Activated CD8-positive, alpha-beta T cell treated with anti-CD3 and anti-CD28 coated beads for 36 hours (primary cell): ENCODE measurements around the gene CST6. TPM values are rescaled to one million over a fixed set of nuclear protein-coding genes. Genes with fewer than 3 reads are reported as not detected.

ENCODE experiments used
- ATAC-seq: fragments of 200-7000 bp; cut with Tn5 transposase; one replicate; pipeline ENCODE4 v1.10.0; 2021; ENCODE audit warnings: mild to moderate bottlenecking, moderate library complexity
- CTCF ChIA-PET: fragments of 350-600 bp; sonication (Branson Sonifier 250); formaldehyde crosslinking; loops from one replicate; lab custom pipeline; 2021; ENCODE audit warnings: antibody characterized with exemption; lab: Charles Lee
- POLR2A ChIA-PET: fragments of 350-600 bp; sonication (Branson Sonifier 250); formaldehyde crosslinking; loops from one replicate; lab custom pipeline; 2021; ENCODE audit warnings: antibody characterized with exemption; lab: Charles Lee
- DNase-seq: peaks from one replicate; pipeline ENCODE4 v3.0.0-alpha.2; 2020
- H3K27ac Mint-ChIP-seq: one replicate; pipeline ENCODE4 v1.8.0; 2021; ENCODE audit warnings: mild to moderate bottlenecking, mixed read lengths
- H3K27me3 Mint-ChIP-seq: one replicate; pipeline ENCODE4 v1.8.0; 2021; ENCODE audit warnings: mixed read lengths
- H3K36me3 Mint-ChIP-seq: one replicate; pipeline ENCODE4 v1.8.0; 2021; ENCODE audit warnings: low read depth, mixed read lengths
- H3K4me1 Mint-ChIP-seq: one replicate; pipeline ENCODE4 v1.8.0; 2021; ENCODE audit warnings: low read depth, mixed read lengths
- H3K4me3 Mint-ChIP-seq: one replicate; pipeline ENCODE4 v1.8.0; 2021; ENCODE audit warnings: mild to moderate bottlenecking, moderate library complexity, mixed read lengths
- H3K9me3 Mint-ChIP-seq: one replicate; pipeline ENCODE4 v1.8.0; 2021; ENCODE audit warnings: mixed read lengths
- intact Hi-C: fragments of 100-400 bp; cut with micrococcal nuclease; formaldehyde crosslinking; loops from one replicate; pipeline ENCODE4 v1.10.0; 2022
- total RNA-seq, 2 experiments: library from RNA; stranded (reverse); gene quantifications; one replicate each; pipeline ENCODE4 v1.2.3, GENCODE V29; 2021
- TF ChIP-seq, protein P1 (sequence below): fragments of 200-600 bp; IDR thresholded peaks from one replicate; pipeline ENCODE4 v1.8.0; 2022; ENCODE audit warnings: antibody characterized with exemption, mild to moderate bottlenecking

The CST6 gene
- total RNA-seq, 2 experiments from 2014 or later, result 0.50 TPM; not detected in 1

DNA sequence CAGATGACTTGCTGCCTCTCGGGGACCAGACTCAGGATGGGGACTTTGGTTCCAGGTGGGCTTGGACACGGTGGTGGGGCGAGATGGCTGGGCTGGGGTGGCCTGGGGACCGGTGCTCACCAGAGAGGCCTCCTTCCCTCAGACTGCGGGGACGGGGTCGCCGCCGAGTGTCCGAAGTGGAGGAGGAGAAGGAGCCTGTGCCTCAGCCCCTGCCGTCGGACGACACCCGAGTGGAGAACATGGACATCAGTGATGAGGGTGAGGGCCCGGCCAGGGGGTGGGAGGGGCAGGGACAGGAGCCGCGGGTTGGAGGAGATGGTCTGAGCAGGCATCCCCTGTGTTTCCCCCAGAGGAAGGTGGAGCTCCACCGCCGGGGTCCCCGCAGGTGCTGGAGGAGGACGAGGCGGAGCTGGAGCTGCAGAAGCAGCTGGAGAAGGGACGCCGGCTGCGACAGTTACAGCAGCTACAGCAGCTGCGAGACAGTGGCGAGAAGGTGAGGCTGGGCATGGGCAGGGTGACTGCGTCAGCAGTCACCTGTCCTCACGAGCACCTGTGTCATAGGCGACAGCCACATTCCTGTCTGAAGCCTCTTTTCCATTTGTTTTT is 44.4 kb upstream of the CST6 start:
- H3K9me3 Mint-ChIP-seq, result no peaks in the 10 kb centered on the region
- ChIA-PET POLR2A (no interaction called here), CTCF (interaction anchor here (1.5 to 3.0 kb wide), 2 partner anchors 79 to 83 kb away, joined by 3 to 9 read pairs; partner anchors contain the start of gene FIBP)
- intact Hi-C loops, result loop anchor here (10.0 kb wide), 1 partner anchor 73 kb away; the partner anchor contains the start of gene CCDC85B
- DNase-seq (no peak), ATAC-seq (no peak)
- TF ChIP-seq, protein P1, sequence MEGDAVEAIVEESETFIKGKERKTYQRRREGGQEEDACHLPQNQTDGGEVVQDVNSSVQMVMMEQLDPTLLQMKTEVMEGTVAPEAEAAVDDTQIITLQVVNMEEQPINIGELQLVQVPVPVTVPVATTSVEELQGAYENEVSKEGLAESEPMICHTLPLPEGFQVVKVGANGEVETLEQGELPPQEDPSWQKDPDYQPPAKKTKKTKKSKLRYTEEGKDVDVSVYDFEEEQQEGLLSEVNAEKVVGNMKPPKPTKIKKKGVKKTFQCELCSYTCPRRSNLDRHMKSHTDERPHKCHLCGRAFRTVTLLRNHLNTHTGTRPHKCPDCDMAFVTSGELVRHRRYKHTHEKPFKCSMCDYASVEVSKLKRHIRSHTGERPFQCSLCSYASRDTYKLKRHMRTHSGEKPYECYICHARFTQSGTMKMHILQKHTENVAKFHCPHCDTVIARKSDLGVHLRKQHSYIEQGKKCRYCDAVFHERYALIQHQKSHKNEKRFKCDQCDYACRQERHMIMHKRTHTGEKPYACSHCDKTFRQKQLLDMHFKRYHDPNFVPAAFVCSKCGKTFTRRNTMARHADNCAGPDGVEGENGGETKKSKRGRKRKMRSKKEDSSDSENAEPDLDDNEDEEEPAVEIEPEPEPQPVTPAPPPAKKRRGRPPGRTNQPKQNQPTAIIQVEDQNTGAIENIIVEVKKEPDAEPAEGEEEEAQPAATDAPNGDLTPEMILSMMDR, result no peak
- H3K4me3 Mint-ChIP-seq, result no peak overlapping the region
- H3K36me3 Mint-ChIP-seq, result peaks cover 57% of the 10 kb centered on the region
- peaks cover 15% of the 10 kb centered on the region for H3K4me1 Mint-ChIP-seq
- no peak overlapping the region for H3K27ac Mint-ChIP-seq
- H3K27me3 Mint-ChIP-seq, result no peaks in the 10 kb centered on the region

- CTCF ChIA-PET, result interaction anchor here (1.6 to 3.0 kb wide), 2 partner anchors 20 to 84 kb away, joined by 4 to 9 read pairs; no protein-coding TSS in a partner anchor
- Mint-ChIP-seq H3K4me3 (no peak overlapping the region), H3K36me3 (peaks cover 57% of the 10 kb centered on the region), H3K9me3 (no peaks in the 10 kb centered on the region), H3K27me3 (no peaks in the 10 kb centered on the region), H3K4me1 (peaks cover 3% of the 10 kb centered on the region), H3K27ac (peak overlapping the region; percentile 0)
- intact Hi-C loops, result loop anchor here (10.0 kb wide), 1 partner anchor 74 kb away; the partner anchor contains the start of gene CCDC85B
- TF ChIP-seq, protein P1, result no peak
- no peak for ATAC-seq
- no peak for DNase-seq
- POLR2A ChIA-PET, result interaction anchor here (1.6 to 1.9 kb wide), 2 partner anchors 10 to 61 kb away, joined by 4 to 5 read pairs; no protein-coding TSS in a partner anchor
These were observed 43.0 kb upstream of the CST6 start for GRCh38 chr11:65968600-65969482.

DNA sequence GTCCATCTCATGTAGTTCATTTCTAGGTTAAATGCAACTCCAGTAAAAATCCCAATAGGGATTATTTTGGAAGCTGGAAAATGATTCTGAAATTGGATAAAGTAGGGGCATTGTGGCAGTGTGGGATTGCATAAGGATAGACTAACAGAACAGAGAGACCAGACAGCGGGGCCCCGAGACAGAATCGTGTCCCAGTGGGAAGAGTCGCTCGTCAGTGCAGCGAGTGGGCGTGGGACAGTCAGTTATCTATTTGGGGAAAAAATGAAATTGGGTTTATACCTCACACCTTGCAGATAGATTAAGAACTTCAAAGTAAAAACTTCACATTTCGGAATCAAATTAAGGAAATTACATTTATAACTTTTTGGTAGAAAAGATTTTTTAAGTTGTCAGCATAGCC is 39.7 kb upstream of the CST6 start:
- no peak overlapping the region for H3K27ac Mint-ChIP-seq
- no peak overlapping the region for H3K4me3 Mint-ChIP-seq
- POLR2A ChIA-PET, result interaction anchor here (1.0 to 1.4 kb wide), 2 partner anchors 9 to 88 kb away, joined by 3 to 7 read pairs; no protein-coding TSS in a partner anchor
- intact Hi-C loops, result no loop called here
- no peaks in the 10 kb centered on the region for H3K27me3 Mint-ChIP-seq
- no peaks in the 10 kb centered on the region for H3K4me1 Mint-ChIP-seq
- H3K36me3 Mint-ChIP-seq, result peaks cover 42% of the 10 kb centered on the region
- no peaks in the 10 kb centered on the region for H3K9me3 Mint-ChIP-seq
- CTCF ChIA-PET, result interaction anchor here (1.4 to 1.7 kb wide), 3 partner anchors 16 to 72 kb away, joined by 3 to 4 read pairs (median 4); no protein-coding TSS in a partner anchor
- no peak for ATAC-seq
- DNase-seq, result no peak
- TF ChIP-seq, protein P1, result no peak

DNA sequence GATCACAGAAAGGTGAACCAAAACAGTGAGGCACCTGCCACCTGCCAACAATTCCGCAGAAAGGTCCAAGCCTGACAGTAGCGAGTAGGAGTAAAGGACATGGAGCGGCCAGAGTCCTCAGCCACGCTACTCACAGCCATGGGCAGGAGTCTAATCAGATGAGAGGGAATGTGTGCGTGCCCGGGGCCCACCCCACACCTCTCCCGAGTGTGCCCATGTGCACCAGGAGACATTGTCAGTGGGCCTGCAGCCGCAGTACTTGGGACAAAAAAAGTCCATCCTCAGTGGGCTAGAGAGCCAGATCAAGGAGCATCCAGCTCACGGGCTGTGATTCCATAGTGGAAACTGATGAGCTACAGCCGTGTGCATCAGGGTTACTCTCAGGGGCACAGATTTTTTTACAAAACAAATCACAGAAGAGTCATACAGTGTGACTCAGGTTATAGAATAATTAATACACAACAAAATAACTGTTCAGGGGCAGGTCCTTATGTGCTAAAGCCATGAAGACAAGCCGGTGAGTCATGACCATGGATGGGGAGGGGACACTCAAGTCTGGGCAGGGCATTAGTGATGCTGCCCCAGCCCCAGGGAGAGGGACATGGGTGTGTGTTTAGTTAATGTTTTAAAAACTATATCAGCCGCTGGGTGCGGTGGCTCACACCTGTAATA is 38.2 kb upstream of the CST6 start:
- no peaks in the 10 kb centered on the region for H3K4me1 Mint-ChIP-seq
- peaks cover 37% of the 10 kb centered on the region for H3K36me3 Mint-ChIP-seq
- H3K4me3 Mint-ChIP-seq, result no peak overlapping the region
- ATAC-seq, result no peak
- H3K9me3 Mint-ChIP-seq, result no peaks in the 10 kb centered on the region
- intact Hi-C loops, result no loop called here
- TF ChIP-seq, protein P1, result no peak
- H3K27me3 Mint-ChIP-seq, result no peaks in the 10 kb centered on the region
- ChIA-PET POLR2A (no interaction called here), CTCF (interaction anchor here (1.4 kb wide), 1 partner anchor 15 kb away, joined by 3 read pairs; no protein-coding TSS in a partner anchor)
- no peak for DNase-seq
- no peak overlapping the region for H3K27ac Mint-ChIP-seq
